Measurements from ENCODE around the gene LAIR2. TPM values are rescaled to one million over a fixed set of nuclear protein-coding genes. Genes with fewer than 3 reads are reported as not detected.

LAIR2 gene
- total and polyA plus RNA-seq, 2 of the 13 experiments (the other 11 are each of a cell fraction or from before 2014, with no cell fraction given) = 1.3 to 1.9 TPM

GRCh38 chr19:54464630-54465425 lies 37.8 kb upstream of the LAIR2 start (continued):
- no peak for TF ChIP-seq AHDC1 (CRISPR knock-in tag; IDR thresholded peaks at IDR 0.05; ENCODE audit: borderline replicate concordance)
- TF ChIP-seq HNRNPLL (IDR thresholded peaks at IDR 0.05; ENCODE audit: low read depth, low read length, poor library complexity, severe bottlenecking) = peak; percentile 95
- no peak for TF ChIP-seq CHD4 (IDR thresholded peaks at IDR 0.05; ENCODE audit: borderline replicate concordance, low read length)
- no peak for TF ChIP-seq ZNF431 (CRISPR knock-in tag; IDR thresholded peaks at IDR 0.05; ENCODE audit: borderline replicate concordance, low read depth)
- no peak for TF ChIP-seq SMC3 (IDR thresholded peaks at IDR 0.05; ENCODE audit: low read length)
- no peak for TF ChIP-seq ZMYM2 (CRISPR knock-in tag; IDR thresholded peaks at IDR 0.05)
- TF ChIP-seq HNRNPUL1 (IDR thresholded peaks at IDR 0.05; ENCODE audit: low read depth, low read length) = no peak
- TF ChIP-seq ZNF530 (CRISPR knock-in tag; IDR thresholded peaks at IDR 0.05; ENCODE audit: low read depth) = no peak
- TF ChIP-seq KDM2A (CRISPR knock-in tag; IDR thresholded peaks at IDR 0.05; ENCODE audit: borderline replicate concordance, low read depth) = no peak
- peak; percentile 73 for TF ChIP-seq MTA1 (CRISPR knock-in tag; IDR thresholded peaks at IDR 0.05; ENCODE audit: borderline replicate concordance)
- no peak; the same call in 1 of the 2 replicates for TF ChIP-seq RXRB (CRISPR knock-in tag; IDR thresholded peaks at IDR 0.05; ENCODE audit: borderline replicate concordance)
- no peak for TF ChIP-seq ZNF557 (CRISPR knock-in tag; IDR thresholded peaks at IDR 0.05)
- TF ChIP-seq DNMT1 (CRISPR knock-in tag; IDR thresholded peaks at IDR 0.05) = no peak
- no peak for TF ChIP-seq ZNF17 (CRISPR knock-in tag; IDR thresholded peaks at IDR 0.05)
- TF ChIP-seq NFKB2 (CRISPR knock-in tag; IDR thresholded peaks at IDR 0.05; ENCODE audit: borderline replicate concordance) = peak; percentile 68; the same call in 1 of the 2 replicates
- TF ChIP-seq GTF3A (CRISPR knock-in tag; conservative IDR thresholded peaks at IDR 0.05) = no peak
- TF ChIP-seq CENPBD1 (CRISPR knock-in tag; IDR thresholded peaks at IDR 0.05; ENCODE audit: borderline replicate concordance, low read depth) = no peak
- no peak for TF ChIP-seq KAT7 (CRISPR knock-in tag; IDR thresholded peaks at IDR 0.05; ENCODE audit: borderline replicate concordance)
- TF ChIP-seq GATAD1 (CRISPR knock-in tag; IDR thresholded peaks at IDR 0.05) = peak; percentile 72
